DMS79 (cell line): Measurements from ENCODE around the gene GALNT1.
"Not testable (repeated sequence)": the region's sequence is repeated elsewhere in the genome, so short reads cannot be mapped to it uniquely, and the experiment has no call there.

Source experiments
- DNase-seq: peaks from one replicate; lab custom pipeline; 2025; lab: John Stamatoyannopoulos, UW

The GALNT1 gene

GRCh38 chr18:35581546-35581897, at the start of gene GALNT1:
TSS of gene GALNT1 (plus strand) at chr18:35581740. CDS start at chr18:35654663, 72,923 bp downstream.
- DNase-seq: no peak

- DNase-seq: no peak
Measured at GRCh38 chr18:35533916-35534405, 47.6 kb upstream of the GALNT1 start.

DNA sequence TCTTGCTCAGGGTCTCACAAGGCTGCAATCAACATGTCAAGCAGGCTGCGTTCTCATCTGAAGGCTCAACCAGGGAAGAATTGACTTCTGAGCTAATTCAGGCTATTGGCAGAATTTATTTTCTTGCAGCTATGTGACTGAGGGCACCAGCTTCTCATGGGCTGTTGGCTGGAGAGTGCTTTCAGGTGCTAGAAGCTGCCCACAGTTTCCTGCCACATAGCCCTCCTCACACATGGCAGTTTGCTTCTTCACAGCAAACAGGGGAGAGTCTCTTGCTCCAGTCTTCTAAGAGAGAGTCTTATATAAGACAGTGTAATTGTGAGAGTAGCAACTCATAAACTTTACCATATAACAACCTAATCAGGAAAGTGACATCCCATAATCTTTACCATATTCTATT, 46.2 kb upstream of the GALNT1 start:
- DNase-seq: no peak

DNA sequence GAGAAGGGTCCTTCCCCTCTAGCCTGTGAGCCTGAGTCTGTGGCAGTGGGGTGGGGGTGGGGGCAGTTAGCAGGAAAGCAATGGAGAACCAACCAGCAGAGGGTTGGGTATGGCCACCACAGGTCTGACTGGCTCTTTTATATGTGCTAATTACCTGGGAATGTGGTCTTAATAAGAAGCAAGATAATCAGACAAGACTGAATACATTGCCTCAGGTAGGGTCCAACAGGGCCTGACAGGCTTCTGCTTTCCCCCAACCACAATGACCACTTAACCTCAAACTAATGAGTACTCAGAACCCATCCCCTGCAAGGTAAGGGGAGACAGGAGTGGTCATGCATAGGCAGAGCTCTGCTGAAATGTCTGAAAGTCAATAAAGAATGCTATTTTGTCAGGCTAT, 39.2 kb upstream of the GALNT1 start:
- no peak for DNase-seq

GRCh38 chr18:35547008-35547605, 34.4 kb upstream of the GALNT1 start:
- no peak for DNase-seq

- DNase-seq: no peak
Measured at GRCh38 chr18:35549564-35549963, 32.0 kb upstream of the GALNT1 start.

DNA sequence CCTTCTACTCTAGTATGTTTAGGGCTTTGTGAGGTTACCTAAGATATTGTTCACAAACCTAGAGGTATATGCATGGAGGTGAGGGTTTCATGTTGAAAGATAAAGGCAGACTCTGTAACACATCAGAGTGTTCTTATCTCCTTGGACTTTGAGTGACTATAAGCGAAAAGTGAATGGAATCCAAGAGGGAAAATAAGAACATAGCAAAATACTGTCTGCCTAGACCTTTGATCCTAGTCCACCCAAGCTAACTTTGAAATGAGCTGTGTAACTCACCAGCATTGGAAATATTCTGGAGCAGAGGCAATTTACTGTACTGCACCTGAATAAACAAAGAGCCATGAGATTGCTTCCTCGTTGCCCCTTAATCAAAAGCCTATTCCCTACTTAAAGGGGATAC, 28.2 kb upstream of the GALNT1 start:
- DNase-seq: no peak

DNA sequence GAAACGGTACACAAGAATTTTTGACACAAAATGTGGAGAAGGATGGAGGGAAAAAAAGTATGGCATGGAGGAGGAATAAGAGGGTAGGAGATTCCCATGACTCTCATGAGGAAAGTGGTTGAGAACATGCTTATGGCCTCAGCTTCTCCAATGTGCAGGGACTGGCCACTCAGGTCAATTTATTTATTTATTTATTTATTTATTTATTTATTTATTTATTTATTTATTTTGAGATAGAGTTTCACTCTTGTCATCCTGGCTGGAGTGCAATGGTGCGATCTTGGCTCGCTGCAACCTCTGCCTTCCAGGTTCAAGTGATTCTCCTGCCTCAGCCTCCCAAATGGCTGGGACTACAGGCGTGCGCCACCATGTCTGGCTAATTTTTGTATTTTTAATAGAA, 26.0 kb upstream of the GALNT1 start:
- not testable (repeated sequence) for DNase-seq

DNA sequence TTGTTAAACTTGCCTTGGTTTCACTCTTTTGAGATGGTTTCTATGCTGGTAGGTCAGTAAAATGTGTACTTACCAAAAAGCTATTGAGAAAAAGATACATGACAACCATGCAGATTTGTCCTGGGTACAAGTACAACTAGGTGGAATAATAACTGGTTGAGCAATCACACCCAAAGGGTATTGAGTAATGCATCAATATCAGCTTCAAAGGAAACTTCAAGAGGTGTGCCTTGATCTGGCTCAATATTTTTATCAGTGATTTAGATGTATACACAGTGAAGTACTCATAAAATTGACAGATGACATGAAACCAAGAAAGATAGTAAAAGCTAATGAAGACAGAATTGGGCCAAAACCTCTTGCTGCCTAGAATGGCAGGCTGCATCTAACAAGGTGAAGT, 21.7 kb upstream of the GALNT1 start:
- DNase-seq: no peak

GRCh38 chr18:35564795-35565453, 16.6 kb upstream of the GALNT1 start:
- DNase-seq: no peak

- no peak for DNase-seq
Measured at GRCh38 chr18:35566019-35566418, 15.5 kb upstream of the GALNT1 start.

DNA sequence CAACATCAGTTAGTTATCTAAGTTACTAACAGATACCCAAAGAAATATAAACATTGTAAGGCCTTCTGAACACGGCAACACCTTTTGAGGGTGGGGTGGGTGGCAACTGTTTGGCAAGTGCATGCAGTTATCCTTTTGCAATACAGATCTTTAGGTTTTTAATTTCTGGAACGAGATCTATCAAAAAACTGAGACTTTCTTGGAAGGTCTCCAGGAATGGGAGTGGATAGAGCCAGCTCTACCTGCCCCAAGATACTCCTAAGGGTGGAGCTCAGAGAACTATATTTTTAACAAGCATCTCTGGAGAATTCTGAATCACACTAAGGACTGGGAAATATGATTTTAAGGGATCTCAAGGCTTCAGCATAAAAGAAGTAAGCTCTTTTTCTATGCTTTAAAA, 11.4 kb upstream of the GALNT1 start:
- DNase-seq: no peak

GRCh38 chr18:35571138-35571537, 10.4 kb upstream of the GALNT1 start:
- DNase-seq: no peak

DNA sequence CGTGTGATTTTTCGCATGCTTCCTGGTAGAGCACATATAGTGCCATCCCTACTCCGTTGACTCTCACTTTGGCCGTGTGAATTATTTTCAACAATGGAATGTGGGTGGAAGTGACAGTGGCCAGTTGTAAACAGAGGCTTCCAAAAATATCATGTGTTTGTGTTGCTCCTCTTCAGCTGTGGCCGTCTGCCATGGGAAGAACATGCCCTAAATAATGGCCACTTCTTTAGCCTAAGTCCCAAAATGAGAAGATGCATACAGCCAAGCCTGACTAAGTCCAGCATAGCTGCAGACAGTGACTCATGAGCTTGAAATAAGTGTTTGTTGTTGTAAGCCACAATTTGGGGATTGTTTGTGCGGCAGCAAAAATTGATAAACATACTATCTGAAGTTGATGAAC, 8.9 kb upstream of the GALNT1 start:
- DNase-seq: no peak

- DNase-seq: no peak
Measured at GRCh38 chr18:35573531-35573930, 8.0 kb upstream of the GALNT1 start.

DNA sequence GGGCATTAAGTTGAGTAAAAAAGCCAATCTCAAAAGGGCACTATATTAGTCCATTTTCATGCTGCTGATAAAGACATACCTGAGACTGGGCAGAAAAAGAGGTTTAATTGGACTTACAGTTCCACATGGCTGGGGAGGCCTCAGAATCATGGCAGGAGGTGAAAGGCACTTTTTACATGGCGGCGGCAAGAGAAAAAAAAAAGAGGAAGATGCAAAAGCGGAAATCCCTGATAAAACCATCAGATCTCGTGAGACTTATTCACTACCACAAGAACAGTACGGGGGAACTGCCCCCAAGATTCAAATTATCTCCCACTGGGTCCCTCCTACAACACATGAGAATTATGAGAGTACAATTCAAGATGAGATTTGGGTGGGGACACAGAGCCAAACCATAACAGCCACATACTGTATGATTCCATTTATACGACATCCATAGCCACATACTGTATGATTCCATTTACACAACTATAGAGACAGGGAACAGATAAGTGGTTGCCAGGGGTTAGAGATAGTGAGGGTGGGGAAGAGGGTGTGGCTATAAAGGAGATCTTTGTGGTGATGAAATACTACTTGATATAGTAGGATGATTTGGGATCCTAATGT, 5.2 kb upstream of the GALNT1 start:
- DNase-seq: not testable (repeated sequence)

DNA sequence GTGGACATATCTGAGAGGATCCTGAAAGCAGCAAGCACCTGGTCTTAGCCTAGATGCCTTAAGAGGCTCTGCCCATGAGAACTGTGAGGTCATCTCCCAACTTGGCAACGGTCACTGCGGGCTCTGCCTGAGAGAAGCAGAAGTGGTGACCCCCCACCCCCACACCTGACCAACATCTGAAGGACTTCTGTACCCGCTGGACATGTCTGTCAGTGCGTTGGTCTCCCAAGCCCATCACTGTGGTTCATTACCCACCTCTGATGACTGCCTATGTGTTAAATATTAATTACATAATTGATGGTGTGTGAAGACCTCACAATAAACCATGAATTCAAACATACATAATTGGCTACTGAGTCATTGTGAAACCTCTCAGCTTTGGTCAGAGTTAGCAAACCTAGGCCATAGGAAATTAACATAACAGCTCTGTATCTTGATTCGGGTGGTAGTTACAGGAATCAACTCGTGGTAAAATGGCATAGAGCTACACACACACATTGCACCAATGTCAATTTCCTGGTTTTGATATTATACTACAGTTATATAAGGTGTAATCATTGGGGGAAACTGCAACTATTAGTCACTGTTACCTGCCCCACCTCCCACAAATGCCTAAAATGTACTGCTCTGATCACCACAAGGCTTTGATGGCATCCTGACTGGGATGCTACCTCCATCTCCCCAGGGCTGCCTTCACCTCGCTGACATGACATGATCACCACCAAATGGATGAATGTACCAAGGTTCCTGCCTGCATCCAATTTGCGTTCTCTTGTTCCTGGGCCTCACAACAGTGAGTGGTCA, 4.3 kb upstream of the GALNT1 start:
- no peak for DNase-seq

DNA sequence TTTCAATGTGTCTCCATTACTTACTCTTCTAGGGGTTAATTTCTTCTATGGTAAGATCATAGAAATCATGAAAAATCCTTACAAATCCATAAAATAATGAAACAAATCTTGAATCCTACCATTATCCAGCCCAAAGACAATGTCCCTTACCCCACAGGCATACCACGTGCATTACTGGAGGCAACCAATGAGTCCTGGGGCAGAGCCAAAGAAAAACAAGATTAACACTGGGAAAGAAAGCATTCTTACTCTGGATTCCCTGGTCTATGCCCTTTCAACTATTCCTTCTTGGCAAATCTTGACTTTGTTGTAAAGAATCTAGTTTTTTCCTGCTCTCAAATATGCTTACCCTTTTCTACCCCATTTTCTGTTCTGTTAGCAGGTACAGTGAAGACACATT, 3.1 kb upstream of the GALNT1 start:
- no peak for DNase-seq

- DNase-seq: no peak
Measured at GRCh38 chr18:35578936-35579335, 2.6 kb upstream of the GALNT1 start.

DNA sequence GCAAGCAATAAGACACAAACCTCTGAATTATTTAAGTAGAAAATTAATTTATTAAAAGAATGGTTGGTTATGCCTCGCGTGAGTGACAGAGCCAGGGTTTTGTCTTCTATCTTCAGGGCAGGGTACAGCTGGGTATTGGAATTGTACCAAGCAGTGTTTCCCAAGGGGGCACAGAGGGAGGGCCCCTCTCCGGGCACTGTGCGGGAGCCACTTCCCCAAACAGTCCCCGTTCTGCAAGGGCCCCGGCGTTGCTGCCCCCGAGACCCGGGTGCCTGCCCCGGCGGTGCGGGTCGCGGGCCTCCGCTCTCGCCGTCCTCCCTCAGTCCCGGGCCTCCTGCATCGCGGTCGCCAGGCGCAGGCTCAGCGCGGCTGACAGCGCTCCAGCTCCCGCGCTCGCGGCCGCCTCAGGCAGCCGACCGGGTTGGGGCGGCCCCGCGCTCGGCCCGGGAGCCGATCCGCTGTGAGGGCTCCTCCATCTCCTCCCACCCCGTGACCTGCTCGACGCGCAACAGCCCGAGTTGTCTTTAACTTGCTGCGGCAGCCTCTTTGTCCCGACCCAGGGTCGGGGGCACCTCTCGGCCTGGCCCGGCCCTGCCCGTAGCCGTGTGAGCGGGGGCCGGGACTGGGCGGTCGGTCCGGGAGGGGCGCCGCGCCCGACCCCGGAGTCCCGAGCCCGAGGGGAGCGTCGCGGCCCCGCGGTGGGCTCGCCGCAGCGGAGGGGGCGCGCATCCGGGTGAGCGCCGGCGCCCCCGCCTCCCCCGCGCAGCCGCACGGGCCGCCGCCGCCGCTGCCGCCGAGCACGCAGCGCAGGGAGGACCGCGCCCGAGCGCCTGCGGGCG, 620 bp upstream of the GALNT1 start:
- DNase-seq: peak; percentile 30

GRCh38 chr18:35581898-35582641, 530 bp downstream of the GALNT1 start:
- no peak for DNase-seq
